ENCODE data around the gene SEC22C. TPM values are rescaled to one million over a fixed set of nuclear protein-coding genes. Genes with fewer than 3 reads are reported as not detected.

SEC22C gene
- total and polyA plus RNA-seq, 2 experiments from 2014 or later, result 21.9 to 48.3 TPM

DNA sequence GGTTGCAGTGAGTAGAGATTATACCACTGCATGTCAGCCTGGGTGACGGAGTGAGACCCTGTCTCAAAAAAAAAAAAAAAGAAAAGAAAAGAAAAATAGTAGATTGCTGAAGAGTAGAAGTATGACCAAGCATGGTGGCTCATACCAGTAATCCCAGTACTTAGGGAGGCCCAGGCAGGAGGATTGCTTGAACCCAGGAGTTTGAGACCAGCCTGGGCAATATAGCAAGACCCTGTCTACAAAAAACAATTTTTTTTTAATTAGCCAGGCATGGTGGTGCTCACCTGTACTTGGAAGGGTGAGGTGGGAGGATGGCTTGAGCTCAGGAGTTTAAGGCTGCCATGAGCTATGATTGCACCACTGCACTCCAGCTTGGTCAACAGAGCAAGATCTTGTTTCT is 21.2 kb upstream of the SEC22C start:
- Mint-ChIP-seq H3K9me3 (no peaks in the 10 kb centered on the region; the same call in 1 of the 3 replicates), H3K4me1 (peaks cover 24% of the 10 kb centered on the region), H3K4me3 (no peak overlapping the region), H3K36me3 (ENCODE audit: low read depth) (peaks cover 29% of the 10 kb centered on the region), H3K27ac (no peak overlapping the region), H3K27me3 (ENCODE audit: insufficient read depth, low read depth, poor library complexity) (peaks cover 11% of the 10 kb centered on the region)
- H3K4me1 ChIP-seq (ENCODE audit: insufficient read depth), result peaks cover 17% of the 10 kb centered on the region
- TF ChIP-seq ZNF114 (CRISPR knock-in tag; IDR thresholded peaks at IDR 0.05) (no peak), ZNF331 (CRISPR knock-in tag; IDR thresholded peaks at IDR 0.05; ENCODE audit: low read depth) (no peak), EZH2 (IDR thresholded peaks at IDR 0.05; ENCODE audit: low read depth, unreplicated experiment) (no peak), EZH2phosphoT487 (IDR thresholded peaks at IDR 0.05; ENCODE audit: unreplicated experiment) (no peak), POLR2AphosphoS5 (IDR thresholded peaks at IDR 0.05; ENCODE audit: low read depth) (no peak), CREB1 (CRISPR knock-in tag; IDR thresholded peaks at IDR 0.05; ENCODE audit: low read depth) (no peak)
- TF ChIP-seq, protein P1, sequence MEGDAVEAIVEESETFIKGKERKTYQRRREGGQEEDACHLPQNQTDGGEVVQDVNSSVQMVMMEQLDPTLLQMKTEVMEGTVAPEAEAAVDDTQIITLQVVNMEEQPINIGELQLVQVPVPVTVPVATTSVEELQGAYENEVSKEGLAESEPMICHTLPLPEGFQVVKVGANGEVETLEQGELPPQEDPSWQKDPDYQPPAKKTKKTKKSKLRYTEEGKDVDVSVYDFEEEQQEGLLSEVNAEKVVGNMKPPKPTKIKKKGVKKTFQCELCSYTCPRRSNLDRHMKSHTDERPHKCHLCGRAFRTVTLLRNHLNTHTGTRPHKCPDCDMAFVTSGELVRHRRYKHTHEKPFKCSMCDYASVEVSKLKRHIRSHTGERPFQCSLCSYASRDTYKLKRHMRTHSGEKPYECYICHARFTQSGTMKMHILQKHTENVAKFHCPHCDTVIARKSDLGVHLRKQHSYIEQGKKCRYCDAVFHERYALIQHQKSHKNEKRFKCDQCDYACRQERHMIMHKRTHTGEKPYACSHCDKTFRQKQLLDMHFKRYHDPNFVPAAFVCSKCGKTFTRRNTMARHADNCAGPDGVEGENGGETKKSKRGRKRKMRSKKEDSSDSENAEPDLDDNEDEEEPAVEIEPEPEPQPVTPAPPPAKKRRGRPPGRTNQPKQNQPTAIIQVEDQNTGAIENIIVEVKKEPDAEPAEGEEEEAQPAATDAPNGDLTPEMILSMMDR (conservative IDR thresholded peaks at IDR 0.05; ENCODE audit: low read depth in 2 of 2), result no peak
- TF ChIP-seq, protein P2, sequence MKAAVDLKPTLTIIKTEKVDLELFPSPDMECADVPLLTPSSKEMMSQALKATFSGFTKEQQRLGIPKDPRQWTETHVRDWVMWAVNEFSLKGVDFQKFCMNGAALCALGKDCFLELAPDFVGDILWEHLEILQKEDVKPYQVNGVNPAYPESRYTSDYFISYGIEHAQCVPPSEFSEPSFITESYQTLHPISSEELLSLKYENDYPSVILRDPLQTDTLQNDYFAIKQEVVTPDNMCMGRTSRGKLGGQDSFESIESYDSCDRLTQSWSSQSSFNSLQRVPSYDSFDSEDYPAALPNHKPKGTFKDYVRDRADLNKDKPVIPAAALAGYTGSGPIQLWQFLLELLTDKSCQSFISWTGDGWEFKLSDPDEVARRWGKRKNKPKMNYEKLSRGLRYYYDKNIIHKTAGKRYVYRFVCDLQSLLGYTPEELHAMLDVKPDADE (IDR thresholded peaks at IDR 0.05), result no peak
- TF ChIP-seq, protein P3, sequence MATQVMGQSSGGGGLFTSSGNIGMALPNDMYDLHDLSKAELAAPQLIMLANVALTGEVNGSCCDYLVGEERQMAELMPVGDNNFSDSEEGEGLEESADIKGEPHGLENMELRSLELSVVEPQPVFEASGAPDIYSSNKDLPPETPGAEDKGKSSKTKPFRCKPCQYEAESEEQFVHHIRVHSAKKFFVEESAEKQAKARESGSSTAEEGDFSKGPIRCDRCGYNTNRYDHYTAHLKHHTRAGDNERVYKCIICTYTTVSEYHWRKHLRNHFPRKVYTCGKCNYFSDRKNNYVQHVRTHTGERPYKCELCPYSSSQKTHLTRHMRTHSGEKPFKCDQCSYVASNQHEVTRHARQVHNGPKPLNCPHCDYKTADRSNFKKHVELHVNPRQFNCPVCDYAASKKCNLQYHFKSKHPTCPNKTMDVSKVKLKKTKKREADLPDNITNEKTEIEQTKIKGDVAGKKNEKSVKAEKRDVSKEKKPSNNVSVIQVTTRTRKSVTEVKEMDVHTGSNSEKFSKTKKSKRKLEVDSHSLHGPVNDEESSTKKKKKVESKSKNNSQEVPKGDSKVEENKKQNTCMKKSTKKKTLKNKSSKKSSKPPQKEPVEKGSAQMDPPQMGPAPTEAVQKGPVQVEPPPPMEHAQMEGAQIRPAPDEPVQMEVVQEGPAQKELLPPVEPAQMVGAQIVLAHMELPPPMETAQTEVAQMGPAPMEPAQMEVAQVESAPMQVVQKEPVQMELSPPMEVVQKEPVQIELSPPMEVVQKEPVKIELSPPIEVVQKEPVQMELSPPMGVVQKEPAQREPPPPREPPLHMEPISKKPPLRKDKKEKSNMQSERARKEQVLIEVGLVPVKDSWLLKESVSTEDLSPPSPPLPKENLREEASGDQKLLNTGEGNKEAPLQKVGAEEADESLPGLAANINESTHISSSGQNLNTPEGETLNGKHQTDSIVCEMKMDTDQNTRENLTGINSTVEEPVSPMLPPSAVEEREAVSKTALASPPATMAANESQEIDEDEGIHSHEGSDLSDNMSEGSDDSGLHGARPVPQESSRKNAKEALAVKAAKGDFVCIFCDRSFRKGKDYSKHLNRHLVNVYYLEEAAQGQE (IDR thresholded peaks at IDR 0.05; ENCODE audit: unreplicated experiment), result no peak
- H2AFZ ChIP-seq, result no peak overlapping the region
- peaks cover 69% of the 10 kb centered on the region for H3K79me2 ChIP-seq (replicated peaks; ENCODE audit: insufficient read depth)
- no peak for ATAC-seq
- H3K36me3 ChIP-seq (ENCODE audit: insufficient read depth), result no peaks in the 10 kb centered on the region; the same call in 1 of the 2 replicates
- no peak for DNase-seq (ENCODE audit: low spot score)
- H3K4me2 ChIP-seq, result no peak overlapping the region
- H3K9me2 ChIP-seq (ENCODE audit: insufficient read depth), result no peaks in the 10 kb centered on the region
- H4K20me1 ChIP-seq (replicated peaks; ENCODE audit: insufficient read depth), result peaks cover 48% of the 10 kb centered on the region
- H3F3A ChIP-seq (replicated peaks; ENCODE audit: low read depth), result peaks cover 5% of the 10 kb centered on the region
- no peak overlapping the region for H3K27ac ChIP-seq (ENCODE audit: low read depth)
- no peak overlapping the region for H3K4me3 ChIP-seq
- no peaks in the 10 kb centered on the region for H3K27me3 ChIP-seq (ENCODE audit: insufficient read depth)

All from GM23338 (cell line).